ENCODE results near the gene KRT36.

The KRT36 gene

GRCh38 chr17:41474863-41475262, 14.8 kb downstream of the KRT36 start:
- WGBS (ENCODE audit: extremely low coverage, insufficient coverage, insufficient read length) = no CpG with 5 or more reads among the region's 8 CpGs
- Histone ChIP-seq H3K4me2 (ENCODE audit: low read length) (no peak overlapping the region), H3K14ac (ENCODE audit: low read length) (no peak overlapping the region), H3K79me2 (ENCODE audit: control insufficient read depth, insufficient read depth, low read length, poor library complexity) (no peaks in the 10 kb centered on the region), H3K4me3 (ENCODE audit: low read depth, low read length) (peak overlapping the region; percentile 15), H3K4me1 (ENCODE audit: control insufficient read depth in 1 of 2, insufficient read depth in 2 of 2, low read length in 2 of 2) (no peaks in the 10 kb centered on the region), H3K27me3 (ENCODE audit: insufficient read depth, low read length) (no peaks in the 10 kb centered on the region), H4K91ac (ENCODE audit: low read depth, low read length) (no peak overlapping the region), H4K8ac (ENCODE audit: low read depth, low read length) (no peak overlapping the region), H3K79me1 (ENCODE audit: low read length) (no peaks in the 10 kb centered on the region), H4K12ac (ENCODE audit: low read depth, low read length) (no peak overlapping the region), H3K18ac (ENCODE audit: low read length) (no peak overlapping the region), H3K4ac (ENCODE audit: low read depth, low read length) (no peak overlapping the region), H2AFZ (ENCODE audit: insufficient read depth, low read length, poor library complexity) (no peak overlapping the region), H2BK5ac (ENCODE audit: low read depth, low read length, poor library complexity) (no peak overlapping the region), H3K9me3 (ENCODE audit: insufficient read depth, low read depth, low read length) (no peaks in the 10 kb centered on the region), H3K9ac (ENCODE audit: low read length) (peak overlapping the region; percentile 42), H2BK120ac (ENCODE audit: insufficient read depth, low read length, poor library complexity) (no peak overlapping the region), H2BK12ac (ENCODE audit: low read length) (no peak overlapping the region), H3K27ac (ENCODE audit: low read depth, low read length) (no peak overlapping the region), H3K36me3 (ENCODE audit: control insufficient read depth in 1 of 2, insufficient read depth in 2 of 2, low read length in 2 of 2) (no peaks in the 10 kb centered on the region), H3K23ac (ENCODE audit: low read length) (no peak overlapping the region), H2AK5ac (ENCODE audit: low read length) (no peak overlapping the region)
- no peak for DNase-seq

GRCh38 chr17:41468346-41468745, 21.4 kb downstream of the KRT36 start:
- no peak overlapping the region for H3K4ac ChIP-seq (ENCODE audit: low read depth, low read length)
- no peak overlapping the region for H4K91ac ChIP-seq (ENCODE audit: low read depth, low read length)

GRCh38 chr17:41467561-41467960, 22.1 kb downstream of the KRT36 start:
- no peak overlapping the region for H3K27ac ChIP-seq (ENCODE audit: low read depth, low read length)
- no CpG with 5 or more reads among the region's 4 CpGs for WGBS (ENCODE audit: extremely low coverage, insufficient coverage, insufficient read length)

More at GRCh38 chr17:41468346-41468745, 21.4 kb downstream of the KRT36 start:
- no peak overlapping the region for H3K4me2 ChIP-seq (ENCODE audit: low read length)
- no peak overlapping the region for H3K14ac ChIP-seq (ENCODE audit: low read length)
- no peak overlapping the region for H2BK12ac ChIP-seq (ENCODE audit: low read length)
- no peak overlapping the region for H2AFZ ChIP-seq (ENCODE audit: insufficient read depth, low read length, poor library complexity)
- H3K18ac ChIP-seq (ENCODE audit: low read length) = no peak overlapping the region
- H3K9me3 ChIP-seq (ENCODE audit: insufficient read depth, low read depth, low read length) = peaks cover 5% of the 10 kb centered on the region
- no peak overlapping the region for H2BK120ac ChIP-seq (ENCODE audit: insufficient read depth, low read length, poor library complexity)
- no peaks in the 10 kb centered on the region for H3K27me3 ChIP-seq (ENCODE audit: insufficient read depth, low read length)
- H4K8ac ChIP-seq (ENCODE audit: low read depth, low read length) = no peak overlapping the region
- no peak overlapping the region for H2BK5ac ChIP-seq (ENCODE audit: low read depth, low read length, poor library complexity)
- no peaks in the 10 kb centered on the region for H3K36me3 ChIP-seq (ENCODE audit: control insufficient read depth in 1 of 2, insufficient read depth in 2 of 2, low read length in 2 of 2)
- H4K12ac ChIP-seq (ENCODE audit: low read depth, low read length) = no peak overlapping the region
- no peaks in the 10 kb centered on the region for H3K79me2 ChIP-seq (ENCODE audit: control insufficient read depth, insufficient read depth, low read length, poor library complexity)
- no peak overlapping the region for H3K27ac ChIP-seq (ENCODE audit: low read depth, low read length)
- H3K23ac ChIP-seq (ENCODE audit: low read length) = no peak overlapping the region
- H3K9ac ChIP-seq (ENCODE audit: low read length) = no peak overlapping the region
- H3K4me1 ChIP-seq (ENCODE audit: control insufficient read depth in 1 of 2, insufficient read depth in 2 of 2, low read length in 2 of 2) = no peaks in the 10 kb centered on the region
- H3K4me3 ChIP-seq (ENCODE audit: low read depth, low read length) = no peak overlapping the region
- no peak overlapping the region for H2AK5ac ChIP-seq (ENCODE audit: low read length)
- H3K79me1 ChIP-seq (ENCODE audit: low read length) = no peaks in the 10 kb centered on the region
- DNase-seq = no peak

GRCh38 chr17:41466988-41467387, 22.7 kb downstream of the KRT36 start, which contains the start of gene KRT32:
TSS of gene KRT32 (minus strand) at chr17:41467386. CDS start at chr17:41467325, 61 bp downstream.
- no peaks in the 10 kb centered on the region for H3K79me1 ChIP-seq (ENCODE audit: low read length)
- no peak within 1 kb of the TSS for H3K27ac ChIP-seq (ENCODE audit: low read depth, low read length)
- no peak within 1 kb of the TSS for H2AK5ac ChIP-seq (ENCODE audit: low read length)
- no CpG with 5 or more reads among the region's 14 CpGs for WGBS (ENCODE audit: extremely low coverage, insufficient coverage, insufficient read length)
- no peak within 1 kb of the TSS for H4K12ac ChIP-seq (ENCODE audit: low read depth, low read length)
- no peaks in the 10 kb centered on the region for H3K36me3 ChIP-seq (ENCODE audit: control insufficient read depth in 1 of 2, insufficient read depth in 2 of 2, low read length in 2 of 2)
- H3K4ac ChIP-seq (ENCODE audit: low read depth, low read length) = no peak within 1 kb of the TSS
- H2AFZ ChIP-seq (ENCODE audit: insufficient read depth, low read length, poor library complexity) = no peak within 1 kb of the TSS
- H2BK12ac ChIP-seq (ENCODE audit: low read length) = no peak within 1 kb of the TSS
- no peak for DNase-seq
- H3K4me1 ChIP-seq (ENCODE audit: control insufficient read depth in 1 of 2, insufficient read depth in 2 of 2, low read length in 2 of 2) = no peaks in the 10 kb centered on the region
- peaks cover 5% of the 10 kb centered on the region for H3K9me3 ChIP-seq (ENCODE audit: insufficient read depth, low read depth, low read length)
- H3K18ac ChIP-seq (ENCODE audit: low read length) = no peak within 1 kb of the TSS
- H4K8ac ChIP-seq (ENCODE audit: low read depth, low read length) = no peak within 1 kb of the TSS
- H2BK120ac ChIP-seq (ENCODE audit: insufficient read depth, low read length, poor library complexity) = no peak within 1 kb of the TSS
- H2BK5ac ChIP-seq (ENCODE audit: low read depth, low read length, poor library complexity) = no peak within 1 kb of the TSS
- no peak within 1 kb of the TSS for H3K14ac ChIP-seq (ENCODE audit: low read length)
- H3K23ac ChIP-seq (ENCODE audit: low read length) = no peak within 1 kb of the TSS
- H3K4me3 ChIP-seq (ENCODE audit: low read depth, low read length) = no peak within 1 kb of the TSS
- H3K79me2 ChIP-seq (ENCODE audit: control insufficient read depth, insufficient read depth, low read length, poor library complexity) = no peaks in the 10 kb centered on the region
- no peak within 1 kb of the TSS for H3K4me2 ChIP-seq (ENCODE audit: low read length)
- no peak within 1 kb of the TSS for H3K9ac ChIP-seq (ENCODE audit: low read length)
- H3K27me3 ChIP-seq (ENCODE audit: insufficient read depth, low read length) = no peaks in the 10 kb centered on the region
- H4K91ac ChIP-seq (ENCODE audit: low read depth, low read length) = no peak within 1 kb of the TSS

More at GRCh38 chr17:41467561-41467960, 22.1 kb downstream of the KRT36 start:
- Histone ChIP-seq H3K79me1 (ENCODE audit: low read length) (no peaks in the 10 kb centered on the region), H3K4me3 (ENCODE audit: low read depth, low read length) (no peak overlapping the region), H4K91ac (ENCODE audit: low read depth, low read length) (no peak overlapping the region), H2BK120ac (ENCODE audit: insufficient read depth, low read length, poor library complexity) (no peak overlapping the region), H3K9ac (ENCODE audit: low read length) (no peak overlapping the region), H3K23ac (ENCODE audit: low read length) (no peak overlapping the region), H3K79me2 (ENCODE audit: control insufficient read depth, insufficient read depth, low read length, poor library complexity) (no peaks in the 10 kb centered on the region), H3K4ac (ENCODE audit: low read depth, low read length) (no peak overlapping the region), H3K4me1 (ENCODE audit: control insufficient read depth in 1 of 2, insufficient read depth in 2 of 2, low read length in 2 of 2) (no peaks in the 10 kb centered on the region), H2BK12ac (ENCODE audit: low read length) (no peak overlapping the region), H4K8ac (ENCODE audit: low read depth, low read length) (no peak overlapping the region), H2AK5ac (ENCODE audit: low read length) (no peak overlapping the region), H3K14ac (ENCODE audit: low read length) (no peak overlapping the region), H2BK5ac (ENCODE audit: low read depth, low read length, poor library complexity) (no peak overlapping the region), H3K9me3 (ENCODE audit: insufficient read depth, low read depth, low read length) (peaks cover 5% of the 10 kb centered on the region), H3K36me3 (ENCODE audit: control insufficient read depth in 1 of 2, insufficient read depth in 2 of 2, low read length in 2 of 2) (no peaks in the 10 kb centered on the region), H3K4me2 (ENCODE audit: low read length) (no peak overlapping the region), H3K27me3 (ENCODE audit: insufficient read depth, low read length) (no peaks in the 10 kb centered on the region), H4K12ac (ENCODE audit: low read depth, low read length) (no peak overlapping the region), H2AFZ (ENCODE audit: insufficient read depth, low read length, poor library complexity) (no peak overlapping the region), H3K18ac (ENCODE audit: low read length) (no peak overlapping the region)
- DNase-seq = no peak
